EL (cell line): ENCODE measurements around the gene SLC7A6.

Experiments
- DNase-seq: peaks from one replicate; pipeline ENCODE4 v3.0.0-alpha.2; 2016

SLC7A6 gene

GRCh38 chr16:68264128-68265077, at the start of gene SLC7A6:
TSS of gene SLC7A6 (plus strand) at chr16:68264526. CDS start at chr16:68274727, 10,201 bp downstream.
- peak; percentile 85 for DNase-seq

DNA sequence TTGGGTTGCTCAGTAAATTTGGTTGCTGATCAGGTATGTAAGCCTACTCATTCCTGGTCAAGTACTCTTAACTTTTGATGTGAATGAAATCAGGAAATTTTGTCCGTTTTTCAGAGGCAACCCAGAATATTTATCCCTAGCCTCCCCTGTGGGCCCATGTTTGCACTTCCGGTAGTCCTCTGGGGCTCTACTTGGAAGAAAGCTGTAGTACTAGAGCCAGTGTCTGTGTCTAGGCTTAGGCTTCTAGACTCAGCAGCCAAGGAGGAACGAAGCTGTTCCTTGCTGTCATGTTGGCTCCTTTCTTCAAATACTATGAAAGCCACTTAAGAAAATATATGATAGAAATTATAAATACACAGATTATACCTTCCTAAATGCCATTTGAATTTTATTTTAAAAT, 49.6 kb upstream of the SLC7A6 start:
- DNase-seq: no peak

- no peak for DNase-seq
Measured at GRCh38 chr16:68215302-68215701, 49.0 kb upstream of the SLC7A6 start.

GRCh38 chr16:68216240-68216639, 48.1 kb upstream of the SLC7A6 start:
- no peak for DNase-seq

GRCh38 chr16:68217506-68217905, 46.8 kb upstream of the SLC7A6 start:
- no peak for DNase-seq

DNA sequence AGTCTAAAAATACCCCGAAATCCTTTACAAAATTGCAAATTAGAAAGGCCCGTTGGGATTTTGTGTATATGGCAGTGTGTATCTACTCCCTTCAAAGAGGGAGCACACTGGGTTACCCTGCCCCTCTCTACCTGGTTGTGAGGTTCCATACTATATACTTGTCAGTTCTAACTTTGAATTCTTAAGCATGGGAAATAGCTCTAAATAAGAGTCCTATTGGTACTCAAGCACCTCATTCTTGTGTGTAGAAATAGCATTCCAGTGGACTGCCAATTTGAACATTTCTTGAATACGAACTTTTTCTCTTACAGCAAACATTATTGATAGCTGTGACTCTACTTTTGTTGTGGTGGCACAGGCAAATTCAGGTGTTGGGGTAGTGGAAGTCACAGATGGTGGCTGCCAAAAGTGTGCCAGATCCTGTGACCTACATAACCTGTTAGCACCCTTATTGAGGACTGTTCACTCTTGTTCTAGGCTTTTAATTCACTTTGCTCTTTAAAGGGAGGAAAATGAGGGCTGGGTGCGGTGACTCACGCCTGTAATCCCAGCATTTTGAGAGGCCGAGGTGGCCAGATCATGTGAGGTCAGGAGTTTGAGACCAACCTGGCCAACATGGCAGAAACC, 44.5 kb upstream of the SLC7A6 start:
- no peak for DNase-seq

GRCh38 chr16:68223072-68223471, 41.3 kb upstream of the SLC7A6 start:
- DNase-seq: no peak

GRCh38 chr16:68226116-68226515, 38.2 kb upstream of the SLC7A6 start:
- DNase-seq: no peak

DNA sequence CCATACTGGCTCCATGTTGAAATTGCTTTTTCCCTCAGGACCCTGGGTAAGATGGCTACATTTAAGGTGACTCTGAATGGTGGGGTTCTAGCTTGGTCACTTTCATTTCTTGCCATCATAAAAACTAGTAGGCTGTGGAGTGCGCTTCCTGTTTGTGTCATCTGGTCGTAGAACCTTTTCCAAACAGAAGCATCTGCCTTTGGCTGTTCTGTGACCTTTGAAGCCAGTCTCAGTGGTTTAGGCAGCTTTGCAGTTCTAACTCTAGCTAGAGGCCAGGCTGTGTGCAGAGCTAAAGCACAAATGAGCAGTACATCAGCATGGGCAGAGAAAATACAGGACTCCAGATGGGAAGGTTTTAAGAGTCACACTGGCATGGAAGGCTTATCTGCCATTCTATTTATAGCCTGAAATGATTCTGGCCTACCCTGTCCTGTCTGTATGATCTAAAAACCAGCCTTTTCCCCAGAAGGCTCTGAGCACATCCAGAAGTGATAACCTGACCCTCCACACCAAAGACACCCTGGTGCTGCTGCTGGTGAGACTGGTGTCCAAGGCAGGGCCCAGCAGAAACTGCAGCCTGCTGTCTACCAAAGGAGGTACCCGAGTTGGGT, 37.0 kb upstream of the SLC7A6 start:
- DNase-seq: no peak

DNA sequence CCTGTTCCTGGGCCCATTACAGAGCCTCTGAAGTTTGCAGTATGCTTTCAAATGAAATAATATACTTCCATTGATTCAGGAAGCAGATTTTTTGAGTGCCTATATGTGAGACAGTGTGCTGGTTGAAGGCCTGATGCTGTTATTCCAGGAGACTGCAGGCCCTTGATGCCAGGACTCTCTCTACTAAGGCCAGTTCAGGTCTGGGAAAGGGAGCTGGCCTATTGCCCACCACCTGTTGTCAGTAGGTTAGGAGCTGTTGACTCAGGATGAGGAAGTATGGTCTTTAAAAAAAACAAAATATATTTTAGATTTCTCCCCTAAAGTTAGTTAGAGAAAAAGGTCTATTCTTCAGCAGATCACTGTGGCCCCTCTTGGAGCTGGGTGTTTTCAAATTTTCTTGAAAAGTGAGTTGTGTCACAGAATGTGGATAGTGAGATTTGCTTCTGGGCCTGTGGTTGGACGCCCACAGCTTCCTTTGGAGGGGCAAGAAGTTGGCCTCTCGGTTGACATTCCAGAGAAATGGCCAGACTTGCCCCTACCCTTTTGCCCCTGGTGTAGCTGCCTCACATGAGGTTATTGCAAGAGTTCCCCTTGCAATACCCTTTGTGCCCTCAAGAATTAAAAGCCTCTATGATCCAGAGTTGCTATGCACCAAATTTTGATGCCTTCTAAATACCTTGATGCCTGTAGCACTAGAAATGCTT, 36.3 kb upstream of the SLC7A6 start:
- DNase-seq: no peak

DNA sequence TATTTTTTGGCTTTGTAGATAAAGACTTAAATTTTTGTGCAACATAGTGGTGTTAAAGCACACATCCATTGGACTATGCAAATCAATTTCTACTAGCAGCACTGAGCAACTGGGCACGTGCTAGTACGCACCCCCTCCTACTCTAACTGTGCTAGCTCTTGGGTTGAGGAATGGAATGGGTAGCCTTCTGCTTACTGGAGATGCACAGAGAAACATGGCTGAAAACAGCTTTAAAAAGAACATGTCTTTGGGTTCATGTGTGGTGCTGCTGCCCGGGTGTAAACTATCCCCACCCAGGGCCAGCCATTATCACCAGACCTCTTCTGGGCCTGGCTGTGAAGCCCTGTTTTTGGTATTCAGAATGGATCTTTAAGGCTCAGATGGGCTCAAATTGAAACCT, 35.7 kb upstream of the SLC7A6 start:
- no peak for DNase-seq

DNA sequence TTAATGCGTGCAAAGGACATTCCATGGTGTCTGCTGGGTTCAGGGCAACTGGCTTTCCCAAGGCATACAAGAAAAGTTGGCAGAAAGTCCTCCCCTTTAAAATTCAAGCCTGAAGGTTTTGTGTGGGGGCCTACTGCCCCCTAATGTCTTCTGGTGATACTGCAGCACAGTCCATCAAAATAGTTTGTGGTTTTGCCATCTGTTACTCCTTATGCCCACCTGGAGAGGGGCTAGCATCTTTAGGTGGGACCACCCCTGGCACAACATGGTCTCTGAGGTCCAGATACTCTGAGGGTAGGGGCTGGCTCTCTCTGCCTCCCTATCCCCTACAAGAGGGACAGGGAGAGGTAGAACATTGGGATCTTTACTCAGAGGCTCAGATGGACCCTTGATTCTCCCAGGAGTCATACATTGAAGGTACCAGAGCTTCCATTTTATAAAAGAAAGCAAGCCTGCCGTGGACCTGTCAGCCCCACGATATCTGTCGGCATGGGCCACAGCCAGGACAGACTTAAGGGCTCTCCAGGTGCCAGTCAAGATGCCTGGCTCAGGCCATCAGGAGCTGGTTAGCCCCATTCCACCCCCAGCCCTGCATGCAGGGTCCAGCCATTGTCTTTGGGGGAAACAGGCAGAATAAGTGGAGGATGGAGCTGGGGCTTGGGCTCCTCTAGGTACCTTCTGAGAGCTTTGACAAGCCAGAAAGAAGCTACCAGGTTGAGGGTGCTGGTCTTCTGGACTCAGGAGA, 34.7 kb upstream of the SLC7A6 start:
- DNase-seq: peak; percentile 71

- no peak for DNase-seq
Measured at GRCh38 chr16:68230176-68230571, 34.2 kb upstream of the SLC7A6 start.

- DNase-seq: no peak
Measured at GRCh38 chr16:68230956-68231355, 33.4 kb upstream of the SLC7A6 start.

DNA sequence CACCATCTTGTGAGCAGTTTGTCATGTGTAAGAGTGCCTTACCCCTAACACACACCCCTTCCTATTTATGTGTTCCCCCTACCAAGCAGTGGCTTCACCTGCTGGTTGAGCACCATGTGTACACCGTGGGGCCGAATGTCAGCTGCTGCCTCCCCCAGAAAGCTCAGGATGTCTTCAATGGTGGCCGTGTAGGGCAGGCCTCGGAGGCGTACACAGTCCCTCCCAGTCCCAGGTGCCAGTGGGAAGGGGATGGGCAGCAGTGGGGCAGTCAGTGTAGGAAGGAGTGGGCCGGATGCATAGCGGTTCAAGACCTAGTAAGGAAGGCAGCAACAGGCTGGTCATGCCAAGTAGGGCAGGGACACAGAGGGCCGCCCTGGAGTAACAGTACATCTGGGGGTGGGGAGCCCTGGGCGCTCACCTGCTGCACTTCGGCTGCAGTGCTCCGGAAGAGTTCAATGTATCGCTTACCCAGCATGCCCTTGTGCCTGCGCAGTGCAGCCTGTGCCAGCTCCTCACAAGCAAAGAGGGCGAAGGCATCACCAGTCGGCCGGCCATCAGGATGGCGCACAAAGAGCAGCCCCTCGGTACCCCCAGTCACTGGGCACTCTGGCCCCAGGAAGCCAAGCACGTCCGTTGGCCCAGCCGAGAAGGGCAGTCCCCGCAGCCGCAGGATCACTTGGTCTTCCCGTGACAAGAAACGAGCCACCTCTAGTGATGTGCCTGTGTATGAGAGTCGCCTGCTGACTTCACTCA, 32.8 kb upstream of the SLC7A6 start:
- no peak for DNase-seq

- DNase-seq: no peak
Measured at GRCh38 chr16:68232335-68232734, 32.0 kb upstream of the SLC7A6 start.

DNA sequence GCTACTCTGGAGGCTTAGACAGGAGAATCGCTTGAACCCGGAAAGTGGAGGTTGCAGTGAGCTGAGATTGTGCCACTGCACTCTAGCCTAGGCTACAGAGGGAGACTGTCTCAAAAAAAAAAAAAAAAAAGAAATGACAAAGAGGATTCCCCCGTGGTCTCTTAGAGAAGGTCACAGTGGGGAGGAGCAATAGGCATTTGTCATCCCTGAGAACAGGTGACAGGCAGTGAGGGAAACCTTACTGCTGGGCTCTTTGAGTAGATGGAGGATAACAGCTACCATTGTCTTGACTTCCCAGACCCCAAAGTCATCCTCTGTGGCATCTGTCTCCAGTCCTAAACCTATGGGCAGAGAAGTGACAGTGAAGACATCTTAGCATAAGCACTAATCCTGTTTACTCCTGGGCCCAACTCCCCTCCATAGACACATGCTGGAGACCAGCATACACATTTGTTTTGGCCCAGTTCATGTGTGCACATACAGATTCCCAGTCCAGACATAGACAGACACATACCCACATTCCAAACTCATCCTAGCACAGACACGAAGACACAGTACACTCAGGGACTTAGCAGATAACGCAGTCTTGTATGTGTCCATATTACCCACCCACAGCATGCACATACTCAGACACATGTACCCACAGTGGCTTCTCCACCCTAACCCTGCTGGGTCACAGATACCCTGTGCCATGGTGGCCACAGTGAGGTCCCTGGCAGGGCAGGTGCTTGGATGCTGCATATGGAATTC, 31.1 kb upstream of the SLC7A6 start:
- no peak for DNase-seq

DNA sequence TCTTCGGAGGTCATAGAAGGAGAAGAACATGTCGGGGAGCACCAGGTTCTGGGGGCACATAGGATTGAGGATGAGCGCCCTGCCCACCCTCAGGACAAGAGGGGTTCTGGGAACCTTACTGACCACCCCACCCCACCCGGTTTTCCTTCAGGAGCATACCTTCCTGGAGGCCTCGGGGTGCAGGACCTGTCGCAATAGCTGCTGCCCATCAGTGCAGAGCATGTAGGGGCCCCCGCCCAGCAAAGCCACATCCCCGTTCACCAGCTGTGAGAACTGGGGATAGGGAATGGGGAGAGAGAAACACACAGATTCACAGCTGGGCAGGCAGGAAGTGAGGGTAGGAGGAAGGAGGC, 30.5 kb upstream of the SLC7A6 start:
- DNase-seq: no peak

- DNase-seq: no peak
Measured at GRCh38 chr16:68234188-68235107, 29.9 kb upstream of the SLC7A6 start.
